Nephron (organoid): ENCODE results near the gene SARNP.

Source experiments
- H3K27ac Mint-ChIP-seq, 3 experiments: 2 replicates each; pipeline ENCODE4 v1.8.0; 2020; ENCODE audit warnings: mixed read lengths in 3 of 3, mild to moderate bottlenecking in 2 of 3, moderate library complexity in 1 of 3
- H3K27me3 Mint-ChIP-seq: 2 replicates; pipeline ENCODE4 v1.8.0; 2021; ENCODE audit warnings: low read depth, mild to moderate bottlenecking, moderate library complexity, mixed read lengths
- H3K36me3 Mint-ChIP-seq: 2 replicates; pipeline ENCODE4 v1.8.0; 2020; ENCODE audit warnings: low read depth, mixed read lengths
- H3K4me1 Mint-ChIP-seq: 2 replicates; pipeline ENCODE4 v1.8.0; 2020; ENCODE audit warnings: mixed read lengths
- H3K4me3 Mint-ChIP-seq, 3 experiments: 2 replicates each; pipeline ENCODE4 v1.8.0; 2020; ENCODE audit warnings: mild to moderate bottlenecking in 3 of 3, mixed read lengths in 3 of 3, moderate library complexity in 2 of 3
- H3K9me3 Mint-ChIP-seq: 2 replicates; pipeline ENCODE4 v1.8.0; 2020; ENCODE audit warnings: mixed read lengths
- CTCF ChIP-seq, 3 experiments: fragments of 200-600 bp; sonication (generic); IDR thresholded peaks; one replicate each; pipeline ENCODE4 v1.5.0; 2021; ENCODE audit warnings: antibody characterized with exemption in 3 of 3; ENCODE audit not compliant: unreplicated experiment in 3 of 3

The SARNP gene

GRCh38 chr12:55725556-55725955 is 92.0 kb downstream of the SARNP start:
- no peak for TF ChIP-seq CTCF (IDR thresholded peaks at IDR 0.05; ENCODE audit: unreplicated experiment in 3 of 3)
- Mint-ChIP-seq H3K4me1 (peaks cover 56% of the 10 kb centered on the region), H3K27ac (peak overlapping the region; percentile 37 to 66 (median 46)), H3K9me3 (no peaks in the 10 kb centered on the region), H3K4me3 (peak overlapping the region; percentile 70 to 94 (median 90)), H3K27me3 (peaks cover 5% of the 10 kb centered on the region), H3K36me3 (peaks cover 38% of the 10 kb centered on the region)

- H3K9me3 Mint-ChIP-seq: no peaks in the 10 kb centered on the region
- no peak for TF ChIP-seq CTCF (IDR thresholded peaks at IDR 0.05; ENCODE audit: unreplicated experiment in 3 of 3)
- H3K4me3 Mint-ChIP-seq: peak overlapping the region; percentile 70 to 94 (median 90)
- peaks cover 5% of the 10 kb centered on the region for H3K27me3 Mint-ChIP-seq
- peaks cover 56% of the 10 kb centered on the region for H3K4me1 Mint-ChIP-seq
- H3K27ac Mint-ChIP-seq: peak overlapping the region; percentile 46 to 66 (median 48)
- peaks cover 38% of the 10 kb centered on the region for H3K36me3 Mint-ChIP-seq
Observed at GRCh38 chr12:55724940-55725309, 92.6 kb downstream of the SARNP start.

- no peaks in the 10 kb centered on the region for H3K9me3 Mint-ChIP-seq
- H3K36me3 Mint-ChIP-seq: peaks cover 38% of the 10 kb centered on the region
- peaks cover 56% of the 10 kb centered on the region for H3K4me1 Mint-ChIP-seq
- peak overlapping the region; percentile 70 to 94 (median 90) for H3K4me3 Mint-ChIP-seq
- H3K27ac Mint-ChIP-seq: peak overlapping the region; percentile 48 to 72 (median 66)
- H3K27me3 Mint-ChIP-seq: peaks cover 5% of the 10 kb centered on the region
- peak; percentile 56 to 59 (median 57) for TF ChIP-seq CTCF (IDR thresholded peaks at IDR 0.05; ENCODE audit: unreplicated experiment in 3 of 3)
Observed at GRCh38 chr12:55724226-55724939, 93.1 kb downstream of the SARNP start.

GRCh38 chr12:55723516-55724225 is 93.9 kb downstream of the SARNP start:
- no peaks in the 10 kb centered on the region for H3K9me3 Mint-ChIP-seq
- H3K4me3 Mint-ChIP-seq: peak overlapping the region; percentile 6 to 30 (median 18)
- no peak for TF ChIP-seq CTCF (IDR thresholded peaks at IDR 0.05; ENCODE audit: unreplicated experiment in 3 of 3)
- peak overlapping the region in 2 of 3 experiments; percentile 66 to 72 for H3K27ac Mint-ChIP-seq
- H3K4me1 Mint-ChIP-seq: peaks cover 62% of the 10 kb centered on the region
- peaks cover 5% of the 10 kb centered on the region for H3K27me3 Mint-ChIP-seq
- H3K36me3 Mint-ChIP-seq: peaks cover 38% of the 10 kb centered on the region

GRCh38 chr12:55722948-55723347 is 94.6 kb downstream of the SARNP start:
- H3K27me3 Mint-ChIP-seq: peaks cover 5% of the 10 kb centered on the region
- peak overlapping the region in 2 of 3 experiments; percentile 66 to 72 for H3K27ac Mint-ChIP-seq
- H3K9me3 Mint-ChIP-seq: no peaks in the 10 kb centered on the region
- peaks cover 38% of the 10 kb centered on the region for H3K36me3 Mint-ChIP-seq
- no peak for TF ChIP-seq CTCF (IDR thresholded peaks at IDR 0.05; ENCODE audit: unreplicated experiment in 3 of 3)
- peaks cover 70% of the 10 kb centered on the region for H3K4me1 Mint-ChIP-seq
- H3K4me3 Mint-ChIP-seq: peak overlapping the region in 1 of 3 experiments; percentile 30
